Measurements from ENCODE around the gene BOC. TPM values are rescaled to one million over a fixed set of nuclear protein-coding genes. Genes with fewer than 3 reads are reported as not detected.

The BOC gene
- total and polyA plus RNA-seq, 2 of the 4 experiments (the other 2 are of a cell fraction): 6.8 to 15.2 TPM

GRCh38 chr3:113213896-113214587, 2.7 kb downstream of the BOC start:
- Histone ChIP-seq H3K23ac (ENCODE audit: low read depth, low read length) (no peak overlapping the region; the same call in 1 of the 2 replicates), H3K79me1 (ENCODE audit: low read depth in 1 of 2, low read length in 2 of 2) (peaks cover 11% of the 10 kb centered on the region in 2 experiments; a peak in 2 of 4 replicates), H3K27ac (ENCODE audit: insufficient read depth, low read length) (no peak overlapping the region), H3K9ac (ENCODE audit: low read depth, low read length) (no peak overlapping the region), H3K27me3 (ENCODE audit: control insufficient read depth, insufficient read depth, low read length) (no peaks in the 10 kb centered on the region; the same call in 1 of the 2 replicates), H3K9me1 (ENCODE audit: insufficient read depth, low read length) (0 out of 2 replicates have a peak, but pooled peaks cover under 1% of the 10 kb centered on the region), H3K14ac (replicated peaks; ENCODE audit: low read depth, low read length) (no peak overlapping the region), H2AFZ (replicated peaks; ENCODE audit: low read length, poor library complexity) (no peak overlapping the region), H4K5ac (ENCODE audit: low read depth, low read length) (0 out of 2 replicates have a peak overlapping the region, but pooled peaks have one; percentile 32), H3K36me3 (ENCODE audit: control insufficient read depth, insufficient read depth, low read length) (peaks cover 12% of the 10 kb centered on the region), H3K4ac (ENCODE audit: low read depth, low read length) (peak overlapping the region; percentile 36; the same call in 1 of the 2 replicates), H3K4me2 (ENCODE audit: low read depth, low read length) (peak overlapping the region; percentile 98), H2AK5ac (ENCODE audit: low read depth, low read length) (peak overlapping the region; percentile 52), H3K56ac (ENCODE audit: extremely low read depth, insufficient read depth, low read length) (no peak overlapping the region), H2BK15ac (ENCODE audit: low read depth, low read length) (0 out of 3 replicates have a peak overlapping the region, but pooled peaks have one; percentile 0), H3K18ac (ENCODE audit: low read depth, low read length) (peak overlapping the region; percentile 13; the same call in 1 of the 2 replicates), H3K4me3 (ENCODE audit: insufficient read depth, low read depth, low read length) (no peak overlapping the region), H4K8ac (ENCODE audit: low read depth in 2 of 2, low read length in 2 of 2) (no peak overlapping the region), H2BK120ac (ENCODE audit: low read depth, low read length) (no peak overlapping the region), H3K9me3 (ENCODE audit: control insufficient read depth, insufficient read depth, low read length) (no peaks in the 10 kb centered on the region), H2BK20ac (ENCODE audit: low read depth, low read length) (no peak overlapping the region), H4K20me1 (ENCODE audit: insufficient read depth, low read length) (no peaks in the 10 kb centered on the region), H2AK9ac (replicated peaks; ENCODE audit: low read depth, low read length, poor library complexity) (no peak overlapping the region), H3K4me1 (ENCODE audit: control insufficient read depth, insufficient read depth, low read length) (peaks cover 16% of the 10 kb centered on the region), H2BK5ac (ENCODE audit: low read depth, low read length, poor library complexity, severe bottlenecking) (no peak overlapping the region), H4K91ac (ENCODE audit: insufficient read depth, low read depth, low read length) (0 out of 2 replicates have a peak overlapping the region, but pooled peaks have one; percentile 6)
- ATAC-seq (ENCODE audit: low read depth) (no peak), DNase-seq (no peak)
- TF ChIP-seq USF2 (IDR thresholded peaks at IDR 0.05; ENCODE audit: low read depth, low read length): no peak
- no peak for TF ChIP-seq CEBPB (IDR thresholded peaks at IDR 0.05; ENCODE audit: low read depth, low read length)
- no peak for TF ChIP-seq SMC3 (IDR thresholded peaks at IDR 0.05; ENCODE audit: low read depth, low read length)
- no peak for TF ChIP-seq RFX5 (IDR thresholded peaks at IDR 0.05; ENCODE audit: low read depth, low read length)
- TF ChIP-seq CTCF (conservative IDR thresholded peaks at IDR 0.05; ENCODE audit: low read depth, low read length): no peak
- TF ChIP-seq CHD1 (IDR thresholded peaks at IDR 0.05; ENCODE audit: low read depth, low read length): no peak
- TF ChIP-seq RAD21 (IDR thresholded peaks at IDR 0.05; ENCODE audit: low read length): no peak
- TF ChIP-seq ELK1 (IDR thresholded peaks at IDR 0.05; ENCODE audit: borderline replicate concordance, low read depth, low read length): no peak
- no peak for TF ChIP-seq POLR2A (IDR thresholded peaks at IDR 0.05; ENCODE audit: low read depth, low read length)
- no peak for TF ChIP-seq RCOR1 (IDR thresholded peaks at IDR 0.05; ENCODE audit: insufficient replicate concordance, low read length)
- no peak for TF ChIP-seq MXI1 (IDR thresholded peaks at IDR 0.05; ENCODE audit: borderline replicate concordance, low read depth, low read length)
- WGBS, 2 experiments (ENCODE audit: extremely low coverage in 2 of 2, insufficient read length in 1 of 2): 60% methylated on average over 1 of the region's 7 CpGs; no CpG with 5 or more reads in 1 of the 2 experiments
- in situ Hi-C loops (cut with MboI; ENCODE audit: low sequenced_read_pairs): no loop called here
- ChIA-PET CTCF (no interaction called here), POLR2A (ENCODE audit: unreplicated experiment) (no interaction called here)
- BruUV-seq (replicated peaks): no TSS peak
- dilution Hi-C loops (cut with HindIII; ENCODE audit: low sequenced_read_pairs, unreplicated experiment): no loop called here
- intact Hi-C loops (cut with micrococcal nuclease): loop anchor here (5.0 kb wide), 4 partner anchors 47 to 572 kb away; partner anchors contain the start of gene CCDC80
